Vagina (tissue), 2 donors: ENCODE data around the gene BMERB1. TPM values are rescaled to one million over a fixed set of nuclear protein-coding genes. Genes with fewer than 3 reads are reported as not detected.
"Not testable (repeated sequence)": the region's sequence is repeated elsewhere in the genome, so short reads cannot be mapped to it uniquely, and the experiment has no call there.

Experiments
- DNase-seq, 2 donors: peaks; one replicate each; pipeline ENCODE4 v3.0.0-alpha.2; 2017; ENCODE audit errors: extremely low spot score in 2 of 2
- H3K27ac ChIP-seq: fragments of 200-600 bp; sonication (generic); one replicate; pipeline ENCODE4 v1.5.1; 2019
- H3K27me3 ChIP-seq: fragments of 200-600 bp; sonication (generic); one replicate; pipeline ENCODE4 v1.5.1; 2019
- H3K36me3 ChIP-seq, 2 donors: fragments of 200-600 bp; sonication (generic); one replicate each; pipeline ENCODE4 v1.5.1; 2017 to 2019
- H3K4me1 ChIP-seq: fragments of 200-600 bp; sonication (generic); one replicate; pipeline ENCODE4 v1.5.1; 2019
- H3K4me3 ChIP-seq, 2 donors: fragments of 200-600 bp; sonication (generic); 1 replicate in 1 of 2; 2 replicates in 1 of 2; pipeline ENCODE4 v1.5.1; 2016 to 2019
- H3K9me3 ChIP-seq: fragments of 200-600 bp; sonication (generic); one replicate; pipeline ENCODE4 v1.5.1; 2019
- CTCF ChIP-seq, 3 experiments: fragments of 450-650 bp in 2 of 3; fragments of 200-600 bp in 1 of 3; sonication (generic) in 1 of 3; IDR thresholded peaks; one replicate each; pipeline ENCODE4 v1.5.1; 2017 to 2019; ENCODE audit warnings: antibody characterized with exemption in 3 of 3, mild to moderate bottlenecking in 2 of 3, moderate library complexity in 2 of 3
- POLR2A ChIP-seq, 2 donors: fragments of 450-650 bp; IDR thresholded peaks; one replicate each; pipeline ENCODE4 v1.6.1; 2017; ENCODE audit warnings: antibody characterized with exemption in 2 of 2, mild to moderate bottlenecking in 2 of 2, moderate library complexity in 2 of 2
- POLR2AphosphoS5 ChIP-seq, 2 donors: sonication (generic); formaldehyde crosslinking; IDR thresholded peaks; one replicate each; pipeline ENCODE4 v1.9.0; 2017; ENCODE audit warnings: antibody characterized with exemption in 2 of 2, mild to moderate bottlenecking in 2 of 2, low read depth in 1 of 2; ENCODE audit not compliant: insufficient read depth in 1 of 2
- intact Hi-C: fragments of 100-400 bp; cut with DNase I; formaldehyde crosslinking; loops from one replicate; pipeline ENCODE4 v1.15.1; 2023
- total RNA-seq: library from RNA; depleted of rRNA; stranded (reverse); fragments of >200 nt; gene quantifications from one replicate; pipeline ENCODE4 v1.2.3, GENCODE V29; 2016

The BMERB1 gene
- total RNA-seq, 1 donor from 2014 or later: 46.9 TPM

DNA sequence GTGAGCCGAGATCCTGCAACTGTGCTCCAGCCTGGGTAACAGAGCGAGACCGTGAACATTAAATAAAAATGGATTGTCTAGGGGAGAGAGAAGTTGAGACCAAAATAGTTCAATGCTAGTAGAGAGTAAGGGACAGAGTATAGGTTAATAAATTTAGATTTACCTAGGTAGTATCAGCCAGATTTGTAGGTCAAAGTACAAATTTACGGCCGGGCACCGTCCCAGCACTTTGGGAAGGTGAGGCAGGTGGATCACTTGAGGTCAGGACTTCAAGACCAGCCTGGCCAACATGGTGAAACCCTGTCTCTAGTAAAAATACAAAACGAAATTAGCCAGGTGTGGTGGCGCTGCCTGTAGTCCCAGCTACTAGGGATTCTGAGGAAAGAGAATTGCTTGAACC lies 12.2 kb upstream of the BMERB1 start:
- TF ChIP-seq POLR2A (IDR thresholded peaks at IDR 0.05) (no peak), POLR2AphosphoS5 (IDR thresholded peaks at IDR 0.05; ENCODE audit: insufficient read depth in 1 of 2, low read depth in 1 of 2) (no peak), CTCF (IDR thresholded peaks at IDR 0.05) (no peak)
- H3K4me1 ChIP-seq: no peaks in the 10 kb centered on the region
- DNase-seq: no peak
- no peaks in the 10 kb centered on the region for H3K27me3 ChIP-seq
- no peaks in the 10 kb centered on the region for H3K36me3 ChIP-seq
- no peak overlapping the region for H3K27ac ChIP-seq
- H3K4me3 ChIP-seq: no peak overlapping the region
- no peaks in the 10 kb centered on the region for H3K9me3 ChIP-seq
- intact Hi-C loops: no loop called here

GRCh38 chr16:15425861-15426260 lies 8.5 kb upstream of the BMERB1 start:
- H3K4me3 ChIP-seq: no peak overlapping the region
- no peaks in the 10 kb centered on the region for H3K36me3 ChIP-seq
- DNase-seq: no peak
- no peak overlapping the region for H3K27ac ChIP-seq
- intact Hi-C loops: no loop called here
- no peaks in the 10 kb centered on the region for H3K4me1 ChIP-seq
- H3K27me3 ChIP-seq: no peaks in the 10 kb centered on the region
- no peak for TF ChIP-seq POLR2AphosphoS5 (IDR thresholded peaks at IDR 0.05; ENCODE audit: insufficient read depth in 1 of 2, low read depth in 1 of 2)
- TF ChIP-seq POLR2A (IDR thresholded peaks at IDR 0.05): no peak
- TF ChIP-seq CTCF (IDR thresholded peaks at IDR 0.05): no peak
- H3K9me3 ChIP-seq: no peaks in the 10 kb centered on the region

GRCh38 chr16:15426796-15427195 lies 7.6 kb upstream of the BMERB1 start:
- H3K27ac ChIP-seq: no peak overlapping the region
- no peak for TF ChIP-seq CTCF (IDR thresholded peaks at IDR 0.05)
- no peak for TF ChIP-seq POLR2A (IDR thresholded peaks at IDR 0.05)
- TF ChIP-seq POLR2AphosphoS5 (IDR thresholded peaks at IDR 0.05; ENCODE audit: insufficient read depth in 1 of 2, low read depth in 1 of 2): no peak
- no peaks in the 10 kb centered on the region for H3K4me1 ChIP-seq
- intact Hi-C loops: no loop called here
- no peaks in the 10 kb centered on the region for H3K27me3 ChIP-seq
- no peaks in the 10 kb centered on the region for H3K9me3 ChIP-seq
- DNase-seq: no peak
- no peak overlapping the region for H3K4me3 ChIP-seq
- H3K36me3 ChIP-seq: no peaks in the 10 kb centered on the region

DNA sequence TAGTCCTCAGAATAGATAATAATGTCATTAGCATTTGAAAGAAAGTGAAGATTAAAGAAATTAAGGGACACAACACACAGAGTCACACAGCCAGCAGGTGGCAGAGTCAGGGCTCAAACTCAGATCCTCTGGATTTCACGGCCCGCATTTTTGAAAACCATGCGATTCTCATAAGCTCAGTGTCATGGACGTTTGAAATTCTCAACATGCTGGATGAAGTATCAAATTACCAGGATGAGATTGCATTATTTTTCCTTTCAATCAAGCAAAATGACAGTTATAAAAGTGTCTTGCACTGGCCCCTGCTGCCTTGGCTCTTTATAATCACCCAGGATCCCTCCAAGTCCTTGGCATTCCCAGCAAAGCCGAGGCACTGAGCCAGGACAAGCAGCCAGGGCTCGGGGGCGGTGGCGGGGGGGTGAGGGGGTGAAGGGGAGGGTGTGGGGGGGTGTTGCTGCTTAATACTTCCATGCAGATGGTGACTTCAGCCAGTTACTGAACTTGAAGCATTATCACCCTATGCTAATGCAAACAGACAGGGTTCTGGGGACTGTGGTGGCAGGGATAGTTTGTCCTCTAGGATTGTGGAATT lies 6.6 kb upstream of the BMERB1 start:
- peak overlapping the region; percentile 39 for H3K27ac ChIP-seq
- intact Hi-C loops: no loop called here

DNA sequence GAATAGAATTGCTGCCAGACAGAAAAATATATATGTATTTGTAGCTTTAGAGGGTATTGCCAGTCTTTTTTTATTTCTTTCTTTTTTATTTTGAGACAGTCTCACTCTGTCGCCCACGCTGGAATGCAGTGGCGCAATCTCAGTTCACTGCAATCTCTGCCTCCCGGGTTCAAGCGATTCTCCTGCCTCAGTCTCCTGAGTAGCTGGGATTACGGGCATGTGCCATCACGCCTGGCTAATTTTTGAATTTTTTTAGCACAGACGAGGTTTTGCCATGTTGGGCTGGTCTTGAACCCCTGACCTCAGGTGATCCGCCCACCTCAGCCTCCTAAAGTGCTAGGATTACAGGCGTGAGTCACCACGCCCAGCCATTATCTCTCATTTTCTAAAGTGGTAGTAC lies 3.5 kb upstream of the BMERB1 start:
- intact Hi-C loops: loop anchor here (10.0 kb wide), 1 partner anchor 84 kb away; no protein-coding TSS in a partner anchor
- H3K36me3 ChIP-seq: not testable (repeated sequence)

More for the DNA sequence above, 6.6 kb upstream of the BMERB1 start:
- Histone ChIP-seq H3K4me3 (peak overlapping the region in 1 of 2 donors; percentile 16), H3K4me1 (no peaks in the 10 kb centered on the region), H3K27me3 (no peaks in the 10 kb centered on the region), H3K9me3 (no peaks in the 10 kb centered on the region), H3K36me3 (no peaks in the 10 kb centered on the region)
- DNase-seq: no peak
- TF ChIP-seq POLR2AphosphoS5 (IDR thresholded peaks at IDR 0.05; ENCODE audit: insufficient read depth in 1 of 2, low read depth in 1 of 2) (peak; percentile 43), POLR2A (IDR thresholded peaks at IDR 0.05) (no peak), CTCF (IDR thresholded peaks at IDR 0.05) (peak; percentile 47 to 81 (median 54))

More for the DNA sequence above, 3.5 kb upstream of the BMERB1 start:
- H3K4me3 ChIP-seq, H3K9me3 ChIP-seq, H3K27ac ChIP-seq, DNase-seq, H3K27me3 ChIP-seq: not testable (repeated sequence)
- H3K4me1 ChIP-seq: peaks cover 20% of the 10 kb centered on the region
